HepG2 (cell line): Measurements from ENCODE around the gene EVI2B. TPM values are rescaled to one million over a fixed set of nuclear protein-coding genes. Genes with fewer than 3 reads are reported as not detected.

ENCODE experiments used
- ATAC-seq: fragments of 200-7000 bp; cut with Tn5 transposase; 3 replicates; pipeline ENCODE4 v1.9.1; 2020; ENCODE audit warnings: mild to moderate bottlenecking, moderate library complexity
- BruUV-seq: library from RNA; stranded (reverse); fragments of 400-500 nt; replicated peaks from 2 replicates; lab custom pipeline; 2021; lab: Mats Ljungman, UMichigan
- CTCF ChIA-PET: fragments of 300-600 bp; formaldehyde crosslinking; extraction: SDS; loops from one replicate; lab custom pipeline; 2021; ENCODE audit warnings: low total read pairs, inconsistent platforms, low intra/inter-chr PET ratio; lab: Yijun Ruan, JAX
- POLR2A ChIA-PET: fragments of 350-600 bp; sonication (Branson Sonifier 250); formaldehyde crosslinking; loops from one replicate; lab custom pipeline; 2020; ENCODE audit warnings: antibody characterized with exemption, inconsistent platforms; lab: Yijun Ruan, JAX
- DNase-seq: peaks from one replicate; pipeline ENCODE4 v3.0.0-alpha.2; 2015; ENCODE audit warnings: low spot score
- FAIRE-seq: peaks from 3 replicates; lab custom pipeline; 2011; peaks lifted over from hg19 to GRCh38; lab: Jason Lieb, UNC
- H2AFZ ChIP-seq: one replicate; pipeline ENCODE4 v1.6.1; 2011; ENCODE audit warnings: low read length, inconsistent platforms
- H3K27ac ChIP-seq: fragments of 300-600 bp; 3 replicates; pipeline ENCODE4 v1.8.0; 2011; ENCODE audit warnings: mixed run types, mild to moderate bottlenecking, mixed read lengths, low read length, inconsistent platforms; ENCODE audit not compliant: insufficient read depth; ENCODE audit errors: extremely low read length
- H3K27me3 ChIP-seq, 2 experiments: fragments of 200-600 bp in 1 of 2; 2 replicates in 1 of 2; 3 replicates in 1 of 2; pipeline versions ENCODE4 v1.6.0 to v1.8.0; 2011; ENCODE audit warnings: low read length in 2 of 2, mild to moderate bottlenecking in 2 of 2, moderate library complexity in 2 of 2, inconsistent platforms in 1 of 2; ENCODE audit not compliant: insufficient read depth in 2 of 2, control insufficient read depth in 1 of 2
- H3K36me3 ChIP-seq, 2 experiments: fragments of 200-600 bp in 1 of 2; replicated peaks in 1 of 2; 2 replicates in 1 of 2; 3 replicates in 1 of 2; pipeline versions ENCODE4 v1.5.1 to v1.8.0; 2011; ENCODE audit warnings: low read length in 2 of 2, inconsistent platforms in 1 of 2; ENCODE audit not compliant: insufficient read depth in 2 of 2, control insufficient read depth in 1 of 2
- H3K4me1 ChIP-seq: 2 replicates; pipeline ENCODE4 v1.5.1; 2012; ENCODE audit warnings: low read length, inconsistent platforms; ENCODE audit not compliant: insufficient read depth
- H3K4me2 ChIP-seq: 2 replicates; pipeline ENCODE4 v1.6.0; 2011; ENCODE audit warnings: low read depth, low read length, inconsistent platforms
- H3K4me3 ChIP-seq, 3 experiments: fragments of 200-600 bp in 1 of 3; sonication (generic), shearing (Covaris generic) in 1 of 3; replicated peaks in 1 of 3; 2 replicates each; pipeline ENCODE4 v1.5.1; 2011 to 2016; ENCODE audit warnings: low read length in 3 of 3, inconsistent platforms in 2 of 3, low read depth in 2 of 3, mild to moderate bottlenecking in 2 of 3, control low read depth in 1 of 3, mixed read lengths in 1 of 3; ENCODE audit not compliant: insufficient read depth in 1 of 3
- H3K79me2 ChIP-seq: one replicate; pipeline ENCODE4 v1.6.1; 2011; ENCODE audit warnings: low read length, inconsistent platforms; ENCODE audit not compliant: insufficient read depth
- H3K9ac ChIP-seq: 2 replicates; pipeline ENCODE4 v1.6.0; 2011; ENCODE audit warnings: mild to moderate bottlenecking, low read depth, low read length, inconsistent platforms; ENCODE audit not compliant: insufficient read depth
- H3K9me3 ChIP-seq: 2 replicates; pipeline ENCODE4 v1.5.1; 2012; ENCODE audit warnings: mild to moderate bottlenecking, low read length
- H4K20me1 ChIP-seq: 2 replicates; pipeline ENCODE4 v1.6.0; 2011; ENCODE audit warnings: inconsistent platforms, mild to moderate bottlenecking, low read length, moderate library complexity; ENCODE audit not compliant: insufficient read depth
- NKX3-1 ChIP-seq: sonication (generic); formaldehyde crosslinking; IDR thresholded peaks from 2 replicates; pipeline ENCODE4 v1.5.0; 2020; ENCODE audit warnings: missing genetic modification reagents
- PBX2 ChIP-seq: IDR thresholded peaks from 2 replicates; pipeline ENCODE4 v1.6.1; 2016; ENCODE audit warnings: control low read depth
- SSRP1 ChIP-seq: IDR thresholded peaks from 2 replicates; pipeline ENCODE4 v1.6.1; 2016; ENCODE audit warnings: control low read depth
- TEAD3 ChIP-seq: optimal IDR thresholded peaks from 2 replicates; pipeline ENCODE3; 2016; ENCODE audit warnings: borderline replicate concordance
- ZNF414 ChIP-seq: sonication (generic); formaldehyde crosslinking; IDR thresholded peaks from 2 replicates; pipeline ENCODE4 v1.5.0; 2020; ENCODE audit warnings: missing genetic modification reagents
- WGBS: methylation state at CpG from one replicate; pipeline ENCODE4 v1.1.6; 2017; ENCODE audit warnings: low lambda C conversion rate; 5-methylcytosine and 5-hydroxymethylcytosine counted together
- in situ Hi-C: cut with HindIII; loops from 2 replicates; pipeline ENCODE4 v1.10.0; 2017; ENCODE audit warnings: low pct_unique_long_range_greater_than_20kb; ENCODE audit not compliant: extremely low pct_ligation_motif_present
- intact Hi-C: fragments of 100-400 bp; cut with micrococcal nuclease; formaldehyde crosslinking; loops from one replicate; pipeline ENCODE4 v1.10.0; 2022; ENCODE audit not compliant: unreplicated experiment
- polyA plus RNA-seq, 8 experiments: library from polyadenylated mRNA; depleted of rRNA in 3 of 8; stranded (reverse) in 7 of 8; unstranded in 1 of 8; fragments of >200 nt; fragmentation: Illumina TruSeq in 4 of 8; extraction: Trizol in 4 of 8; gene quantifications; 2 replicates each; pipeline versions ENCODE4 v1.2.1 to v1.2.3, GENCODE V29; 2011 to 2016; ENCODE audit warnings: low read depth in 4 of 8, missing spikeins in 1 of 8, mixed read lengths in 1 of 8; ENCODE audit not compliant: insufficient read depth in 1 of 8
- total RNA-seq, 5 experiments: library from RNA; depleted of rRNA; stranded (reverse); fragments of >200 nt; fragmentation: Illumina TruSeq; extraction: Trizol; gene quantifications; 2 replicates each; pipeline ENCODE4 v1.2.3, GENCODE V29; 2016; ENCODE audit warnings: low read depth in 1 of 5

Gene EVI2B
- total and polyA plus RNA-seq, 2 of the 13 experiments (the other 11 are each of a cell fraction or from before 2014, with no cell fraction given): not detected

DNA sequence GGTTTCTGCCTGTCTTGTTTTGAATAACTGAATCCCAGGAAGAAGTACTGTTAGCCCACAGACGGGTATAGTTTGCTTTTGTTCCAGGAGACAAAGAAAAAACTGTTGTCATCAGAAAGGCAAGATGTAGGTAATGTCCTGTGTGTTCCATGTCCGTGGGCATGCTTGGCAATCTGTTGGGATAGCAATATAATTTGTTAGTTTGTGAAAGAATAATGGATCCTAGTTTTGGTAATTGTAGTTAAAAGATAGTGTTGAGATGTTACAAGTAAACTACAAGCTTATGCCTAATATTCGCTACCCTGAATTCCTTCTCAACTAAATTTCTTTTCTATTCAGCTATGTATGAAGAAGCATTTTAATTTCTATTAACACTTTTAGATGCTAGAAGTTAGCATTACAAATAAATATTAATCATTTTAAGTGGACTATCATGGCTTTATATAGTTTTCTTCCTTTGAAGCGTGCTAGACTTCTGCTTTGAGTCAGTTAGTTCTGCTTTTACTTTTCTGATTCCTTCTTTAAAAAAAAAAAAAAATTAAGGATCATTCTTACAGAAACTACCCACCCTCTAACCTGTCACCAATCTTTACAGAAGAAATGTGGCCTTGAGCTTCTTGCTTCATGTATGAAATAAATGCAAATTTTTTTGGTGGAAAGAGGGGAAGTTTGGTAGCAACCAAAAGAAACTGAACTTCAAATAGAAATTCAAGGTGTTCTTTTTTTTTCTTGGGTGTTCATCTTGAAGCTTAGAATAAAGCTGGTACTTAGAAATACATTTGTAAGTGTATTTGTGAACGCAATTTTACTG lies 5.2 kb upstream of the EVI2B start:
- H4K20me1 ChIP-seq: no peaks in the 10 kb centered on the region
- no peak overlapping the region for H3K4me3 ChIP-seq
- 96% methylated on average over 5 of the region's 5 CpGs for WGBS
- intact Hi-C loops: no loop called here
- H3K79me2 ChIP-seq: no peaks in the 10 kb centered on the region
- DNase-seq: no peak
- H3K36me3 ChIP-seq: no peaks in the 10 kb centered on the region; a peak in 1 of 5 replicates
- no peak for FAIRE-seq
- BruUV-seq: no TSS peak
- no peaks in the 10 kb centered on the region for H3K27me3 ChIP-seq
- ChIA-PET POLR2A (no interaction called here), CTCF (no interaction called here)
- no peak overlapping the region for H3K4me2 ChIP-seq
- H3K27ac ChIP-seq: no peak overlapping the region
- H3K9ac ChIP-seq: no peak overlapping the region
- H3K9me3 ChIP-seq: no peaks in the 10 kb centered on the region
- in situ Hi-C loops: no loop called here
- H3K4me1 ChIP-seq: no peaks in the 10 kb centered on the region
- H2AFZ ChIP-seq: no peak overlapping the region
- ATAC-seq: no peak
- no peak for TF ChIP-seq SSRP1 (CRISPR knock-in tag)
- TF ChIP-seq, all 625 proteins: peak for 0

DNA sequence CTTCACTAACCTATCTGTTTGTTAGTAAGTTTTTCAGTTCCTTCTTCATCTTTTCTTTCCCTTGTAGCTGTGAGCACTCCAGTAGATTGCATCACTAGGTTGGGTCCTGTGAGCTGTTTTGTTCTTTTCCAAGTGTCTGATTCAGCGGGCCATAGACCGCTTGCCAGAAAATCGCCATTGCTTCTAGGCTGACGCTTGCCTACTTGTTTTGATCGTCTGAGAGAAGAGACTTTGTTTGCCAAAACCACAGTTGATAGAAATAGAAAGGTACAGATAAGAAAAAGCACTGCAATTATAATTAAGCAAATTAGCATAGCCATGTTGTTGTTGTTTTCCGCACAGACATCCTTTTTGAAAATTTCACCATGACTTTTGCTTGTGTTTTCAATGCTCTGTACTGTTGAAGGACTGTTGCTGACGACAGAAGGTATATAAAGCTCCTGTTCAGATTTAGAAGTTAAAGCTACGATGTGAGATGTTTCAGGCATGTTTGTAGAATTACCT lies 4.5 kb upstream of the EVI2B start:
- ChIA-PET CTCF (no interaction called here), POLR2A (no interaction called here)
- H3K36me3 ChIP-seq: no peaks in the 10 kb centered on the region
- in situ Hi-C loops: no loop called here
- no peak for FAIRE-seq
- no peaks in the 10 kb centered on the region for H3K9me3 ChIP-seq
- H3K4me1 ChIP-seq: no peaks in the 10 kb centered on the region
- WGBS: 96% methylated on average over 8 of the region's 8 CpGs
- H2AFZ ChIP-seq: no peak overlapping the region
- H3K27ac ChIP-seq: no peak overlapping the region
- H3K9ac ChIP-seq: no peak overlapping the region
- H3K79me2 ChIP-seq: no peaks in the 10 kb centered on the region
- no peak for TF ChIP-seq PBX2 (CRISPR knock-in tag)
- no peak for TF ChIP-seq ZNF414
- no peak for TF ChIP-seq NKX3-1 (CRISPR knock-in tag)
- TF ChIP-seq TEAD3 (CRISPR knock-in tag): no peak
- H3K27me3 ChIP-seq: no peaks in the 10 kb centered on the region
- H3K4me3 ChIP-seq: no peak overlapping the region
- H3K4me2 ChIP-seq: no peak overlapping the region
- intact Hi-C loops: no loop called here
- DNase-seq: no peak
- ATAC-seq: no peak
- BruUV-seq: no TSS peak
- H4K20me1 ChIP-seq: no peaks in the 10 kb centered on the region
